SK-N-SH (cell line): Measurements from ENCODE around the gene RDX. TPM values are rescaled to one million over a fixed set of nuclear protein-coding genes. Genes with fewer than 3 reads are reported as not detected.

Source experiments
- CTCF ChIA-PET: fragments of 300-600, 350-600 bp; formaldehyde crosslinking; extraction: SDS; loops from one replicate; lab custom pipeline; 2021; lab: Yijun Ruan, JAX
- POLR2A ChIA-PET: fragments of 350-600 bp; sonication (Branson Sonifier 250); formaldehyde crosslinking; extraction: SDS; loops from one replicate; lab custom pipeline; 2020; ENCODE audit warnings: antibody characterized with exemption, inconsistent platforms; lab: Yijun Ruan, JAX
- DNase-seq: peaks from one replicate; pipeline ENCODE4 v3.0.0; 2012
- H2AFZ ChIP-seq: fragments of 200-600 bp; sonication (generic); 2 replicates; pipeline ENCODE4 v1.8.1; 2016; ENCODE audit warnings: antibody characterized with exemption, mild to moderate bottlenecking, low read depth
- H3F3A ChIP-seq: fragments of 200-600 bp; sonication (generic); replicated peaks from 2 replicates; pipeline ENCODE3; 2016; ENCODE audit warnings: antibody characterized with exemption, mild to moderate bottlenecking; ENCODE audit not compliant: insufficient read depth
- H3K27ac ChIP-seq, 2 experiments: fragments of 200-500 bp in 1 of 2; fragments of 200-600 bp in 1 of 2; sonication (Bioruptor generic) in 1 of 2; sonication (generic), shearing (Covaris generic) in 1 of 2; 2 replicates each; pipeline versions ENCODE4 v1.5.1 to v1.6.1; 2014 to 2016; ENCODE audit warnings: low read depth in 2 of 2, inconsistent platforms in 1 of 2, low read length in 1 of 2, mild to moderate bottlenecking in 1 of 2, mixed read lengths in 1 of 2
- H3K27me3 ChIP-seq: fragments of 200-600 bp; sonication (generic), shearing (Covaris generic); 2 replicates; pipeline ENCODE4 v1.6.1; 2016; ENCODE audit warnings: mixed run types; ENCODE audit not compliant: insufficient read depth
- H3K36me3 ChIP-seq, 2 experiments: fragments of 200-500 bp in 1 of 2; fragments of 200-600 bp in 1 of 2; sonication (Bioruptor generic) in 1 of 2; sonication (generic) in 1 of 2; replicated peaks in 1 of 2; 2 replicates each; pipeline versions ENCODE3 to v1.5.1; 2014 to 2016; ENCODE audit warnings: low read length in 1 of 2, mild to moderate bottlenecking in 1 of 2; ENCODE audit not compliant: insufficient read depth in 2 of 2, control insufficient read depth in 1 of 2
- H3K4me1 ChIP-seq, 2 experiments: fragments of 200-500 bp in 1 of 2; fragments of 200-600 bp in 1 of 2; sonication (Bioruptor generic) in 1 of 2; sonication (generic), shearing (Covaris generic) in 1 of 2; 2 replicates each; pipeline versions ENCODE4 v1.5.1 to v1.6.1; 2014 to 2016; ENCODE audit warnings: low read depth in 1 of 2, low read length in 1 of 2, mixed run types in 1 of 2; ENCODE audit not compliant: insufficient read depth in 2 of 2, control insufficient read depth in 1 of 2
- H3K4me2 ChIP-seq: fragments of 200-600 bp; sonication (generic), shearing (Covaris generic); 2 replicates; pipeline ENCODE4 v1.6.1; 2017; ENCODE audit warnings: mixed run types
- H3K4me3 ChIP-seq, 2 experiments: fragments of 200-500 bp in 1 of 2; fragments of 200-600 bp in 1 of 2; sonication (Bioruptor generic) in 1 of 2; sonication (generic), shearing (Covaris generic) in 1 of 2; 2 replicates each; pipeline versions ENCODE4 v1.5.1 to v1.8.1; 2014 to 2016; ENCODE audit warnings: low read depth in 2 of 2, inconsistent platforms in 1 of 2, low read length in 1 of 2, mild to moderate bottlenecking in 1 of 2, mixed read lengths in 1 of 2, moderate library complexity in 1 of 2
- H3K79me2 ChIP-seq: fragments of 200-600 bp; sonication (generic); 2 replicates; pipeline ENCODE4 v1.8.1; 2017; ENCODE audit warnings: mild to moderate bottlenecking; ENCODE audit not compliant: insufficient read depth
- H3K9ac ChIP-seq: fragments of 200-600 bp; sonication (generic); 2 replicates; pipeline ENCODE4 v1.6.1; 2017; ENCODE audit warnings: mixed run types
- H3K9me2 ChIP-seq: fragments of 200-600 bp; sonication (generic); 2 replicates; pipeline ENCODE4 v1.6.1; 2017; ENCODE audit warnings: mixed run types
- H3K9me3 ChIP-seq: fragments of 200-600 bp; sonication (generic); 2 replicates; pipeline ENCODE4 v1.6.1; 2017; ENCODE audit warnings: mixed run types, mild to moderate bottlenecking, moderate library complexity
- H4K20me1 ChIP-seq: fragments of 200-600 bp; sonication (generic); 2 replicates; pipeline ENCODE4 v1.6.1; 2017; ENCODE audit warnings: mild to moderate bottlenecking, mixed run types; ENCODE audit not compliant: insufficient read depth
- ELF1 ChIP-seq: IDR thresholded peaks from 2 replicates; pipeline ENCODE4 v1.4.0; 2012
- GATA2 ChIP-seq: sonication (generic); formaldehyde crosslinking; IDR thresholded peaks from 2 replicates; pipeline ENCODE4 v1.5.0; 2020; ENCODE audit warnings: mild to moderate bottlenecking, missing genetic modification reagents
- RAD21 ChIP-seq: IDR thresholded peaks from 2 replicates; pipeline ENCODE4 v1.6.1; 2012; ENCODE audit warnings: mild to moderate bottlenecking, low read length
- RXRA ChIP-seq: IDR thresholded peaks from 2 replicates; pipeline ENCODE4 v1.4.0; 2012; ENCODE audit warnings: low read depth, mild to moderate bottlenecking, borderline replicate concordance
- TCF12 ChIP-seq: IDR thresholded peaks from 2 replicates; pipeline ENCODE4 v1.4.0; 2012
- WGBS: methylation state at CpG from one replicate; pipeline ENCODE4 v1.1.6; 2017; ENCODE audit warnings: low lambda C conversion rate; 5-methylcytosine and 5-hydroxymethylcytosine counted together
- polyA plus RNA-seq, 3 experiments: library from polyadenylated mRNA; depleted of rRNA; stranded (reverse); fragments of >200 nt; gene quantifications; 2 replicates each; pipeline ENCODE4 v1.2.3, GENCODE V29; 2012
- TF ChIP-seq, protein P1 (sequence below): IDR thresholded peaks from 2 replicates; pipeline ENCODE4; 2012
- TF ChIP-seq, protein P2 (sequence below): IDR thresholded peaks from 2 replicates; pipeline ENCODE4 v1.4.0; 2012; ENCODE audit warnings: low read depth, borderline replicate concordance
- TF ChIP-seq, protein P3 (sequence below): IDR thresholded peaks from 2 replicates; pipeline ENCODE4 v1.6.1; 2012; ENCODE audit warnings: mild to moderate bottlenecking, low read depth, low read length, moderate library complexity
- TF ChIP-seq, protein P4 (sequence below): IDR thresholded peaks from 2 replicates; pipeline ENCODE4 v1.4.0; 2012; ENCODE audit warnings: low read depth, borderline replicate concordance

RDX gene
- polyA plus RNA-seq, 1 of the 3 experiments (the other 2 are of a cell fraction), result 29.4 TPM

DNA sequence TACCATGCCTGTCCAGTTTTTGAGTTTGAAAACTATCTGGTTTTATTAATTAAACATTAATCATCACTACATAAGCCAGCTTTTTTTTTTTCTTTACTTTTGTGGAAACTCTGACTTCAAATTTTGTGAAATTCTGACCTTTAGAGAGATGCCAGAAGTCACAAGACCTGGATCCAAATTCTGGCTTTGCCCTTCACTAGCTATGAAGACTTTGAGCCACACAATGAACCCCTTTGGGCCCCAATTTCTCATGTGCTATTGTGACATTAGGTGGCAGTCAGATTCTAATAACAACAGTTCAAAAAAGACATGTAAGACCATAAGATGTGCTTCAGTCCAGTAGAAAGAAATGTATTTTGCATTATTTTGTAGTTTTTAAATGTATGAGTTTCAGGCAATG, 142.9 kb downstream of the RDX start:
- Histone ChIP-seq H3K36me3 (peaks cover 0 to 18% of the 10 kb centered on the region in 2 experiments), H3K9me2 (no peaks in the 10 kb centered on the region), H3K4me2 (no peak overlapping the region), H3F3A (peaks cover 15% of the 10 kb centered on the region), H3K9ac (no peak overlapping the region), H4K20me1 (peaks cover 2% of the 10 kb centered on the region; the same call in 1 of the 2 replicates), H3K79me2 (peaks cover 6% of the 10 kb centered on the region), H2AFZ (no peak overlapping the region), H3K27ac (no peak overlapping the region), H3K4me3 (no peak overlapping the region), H3K4me1 (peaks cover 5 to 15% of the 10 kb centered on the region in 2 experiments), H3K27me3 (no peaks in the 10 kb centered on the region), H3K9me3 (no peaks in the 10 kb centered on the region)
- no peak for DNase-seq
- ChIA-PET POLR2A (no interaction called here), CTCF (interaction anchor here (0.6 kb wide), 1 partner anchor 210 kb away, joined by 3 read pairs; no protein-coding TSS in a partner anchor)
- TF ChIP-seq, protein P1, sequence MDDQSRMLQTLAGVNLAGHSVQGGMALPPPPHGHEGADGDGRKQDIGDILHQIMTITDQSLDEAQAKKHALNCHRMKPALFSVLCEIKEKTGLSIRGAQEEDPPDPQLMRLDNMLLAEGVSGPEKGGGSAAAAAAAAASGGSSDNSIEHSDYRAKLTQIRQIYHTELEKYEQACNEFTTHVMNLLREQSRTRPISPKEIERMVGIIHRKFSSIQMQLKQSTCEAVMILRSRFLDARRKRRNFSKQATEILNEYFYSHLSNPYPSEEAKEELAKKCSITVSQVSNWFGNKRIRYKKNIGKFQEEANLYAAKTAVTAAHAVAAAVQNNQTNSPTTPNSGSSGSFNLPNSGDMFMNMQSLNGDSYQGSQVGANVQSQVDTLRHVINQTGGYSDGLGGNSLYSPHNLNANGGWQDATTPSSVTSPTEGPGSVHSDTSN, result no peak

DNA sequence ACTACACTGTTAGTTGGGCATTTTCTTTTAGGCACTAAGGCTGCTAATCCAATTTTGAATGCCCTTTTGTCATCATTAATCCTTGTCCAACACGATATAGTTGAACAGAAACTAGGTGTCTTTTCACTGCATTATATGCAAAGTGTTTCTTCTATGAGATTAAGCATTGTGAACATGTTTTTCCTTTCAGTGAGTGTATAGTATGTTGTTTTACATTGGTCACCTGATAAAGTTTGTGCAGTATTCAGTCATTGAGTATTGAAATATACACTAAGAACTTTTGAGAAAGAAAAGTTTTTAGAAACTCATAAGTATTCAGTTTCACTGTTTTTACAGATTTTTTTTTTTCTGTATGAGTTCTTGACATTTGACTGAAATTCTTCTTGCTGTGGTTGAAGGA, 144.2 kb downstream of the RDX start:
- Histone ChIP-seq H3K9me3 (no peaks in the 10 kb centered on the region), H3K79me2 (peaks cover 6% of the 10 kb centered on the region), H2AFZ (no peak overlapping the region), H3F3A (peaks cover 26% of the 10 kb centered on the region), H3K36me3 (peaks cover 0 to 18% of the 10 kb centered on the region in 2 experiments), H3K27ac (no peak overlapping the region), H3K9ac (no peak overlapping the region), H4K20me1 (peaks cover 3% of the 10 kb centered on the region; the same call in 1 of the 2 replicates), H3K4me3 (no peak overlapping the region), H3K4me2 (no peak overlapping the region), H3K4me1 (peaks cover 6 to 25% of the 10 kb centered on the region in 2 experiments), H3K27me3 (no peaks in the 10 kb centered on the region), H3K9me2 (no peaks in the 10 kb centered on the region)
- 53% methylated on average over 1 of the region's 1 CpG for WGBS
- no peak for DNase-seq
- ChIA-PET CTCF (no interaction called here), POLR2A (no interaction called here)
- TF ChIP-seq, protein P2, sequence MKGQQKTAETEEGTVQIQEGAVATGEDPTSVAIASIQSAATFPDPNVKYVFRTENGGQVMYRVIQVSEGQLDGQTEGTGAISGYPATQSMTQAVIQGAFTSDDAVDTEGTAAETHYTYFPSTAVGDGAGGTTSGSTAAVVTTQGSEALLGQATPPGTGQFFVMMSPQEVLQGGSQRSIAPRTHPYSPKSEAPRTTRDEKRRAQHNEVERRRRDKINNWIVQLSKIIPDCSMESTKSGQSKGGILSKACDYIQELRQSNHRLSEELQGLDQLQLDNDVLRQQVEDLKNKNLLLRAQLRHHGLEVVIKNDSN, result no peak
- TF ChIP-seq, protein P3, sequence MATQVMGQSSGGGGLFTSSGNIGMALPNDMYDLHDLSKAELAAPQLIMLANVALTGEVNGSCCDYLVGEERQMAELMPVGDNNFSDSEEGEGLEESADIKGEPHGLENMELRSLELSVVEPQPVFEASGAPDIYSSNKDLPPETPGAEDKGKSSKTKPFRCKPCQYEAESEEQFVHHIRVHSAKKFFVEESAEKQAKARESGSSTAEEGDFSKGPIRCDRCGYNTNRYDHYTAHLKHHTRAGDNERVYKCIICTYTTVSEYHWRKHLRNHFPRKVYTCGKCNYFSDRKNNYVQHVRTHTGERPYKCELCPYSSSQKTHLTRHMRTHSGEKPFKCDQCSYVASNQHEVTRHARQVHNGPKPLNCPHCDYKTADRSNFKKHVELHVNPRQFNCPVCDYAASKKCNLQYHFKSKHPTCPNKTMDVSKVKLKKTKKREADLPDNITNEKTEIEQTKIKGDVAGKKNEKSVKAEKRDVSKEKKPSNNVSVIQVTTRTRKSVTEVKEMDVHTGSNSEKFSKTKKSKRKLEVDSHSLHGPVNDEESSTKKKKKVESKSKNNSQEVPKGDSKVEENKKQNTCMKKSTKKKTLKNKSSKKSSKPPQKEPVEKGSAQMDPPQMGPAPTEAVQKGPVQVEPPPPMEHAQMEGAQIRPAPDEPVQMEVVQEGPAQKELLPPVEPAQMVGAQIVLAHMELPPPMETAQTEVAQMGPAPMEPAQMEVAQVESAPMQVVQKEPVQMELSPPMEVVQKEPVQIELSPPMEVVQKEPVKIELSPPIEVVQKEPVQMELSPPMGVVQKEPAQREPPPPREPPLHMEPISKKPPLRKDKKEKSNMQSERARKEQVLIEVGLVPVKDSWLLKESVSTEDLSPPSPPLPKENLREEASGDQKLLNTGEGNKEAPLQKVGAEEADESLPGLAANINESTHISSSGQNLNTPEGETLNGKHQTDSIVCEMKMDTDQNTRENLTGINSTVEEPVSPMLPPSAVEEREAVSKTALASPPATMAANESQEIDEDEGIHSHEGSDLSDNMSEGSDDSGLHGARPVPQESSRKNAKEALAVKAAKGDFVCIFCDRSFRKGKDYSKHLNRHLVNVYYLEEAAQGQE, result no peak
- no peak for TF ChIP-seq TCF12
- TF ChIP-seq GATA2 (CRISPR knock-in tag), result no peak
- TF ChIP-seq ELF1, result no peak
- TF ChIP-seq, protein P4, sequence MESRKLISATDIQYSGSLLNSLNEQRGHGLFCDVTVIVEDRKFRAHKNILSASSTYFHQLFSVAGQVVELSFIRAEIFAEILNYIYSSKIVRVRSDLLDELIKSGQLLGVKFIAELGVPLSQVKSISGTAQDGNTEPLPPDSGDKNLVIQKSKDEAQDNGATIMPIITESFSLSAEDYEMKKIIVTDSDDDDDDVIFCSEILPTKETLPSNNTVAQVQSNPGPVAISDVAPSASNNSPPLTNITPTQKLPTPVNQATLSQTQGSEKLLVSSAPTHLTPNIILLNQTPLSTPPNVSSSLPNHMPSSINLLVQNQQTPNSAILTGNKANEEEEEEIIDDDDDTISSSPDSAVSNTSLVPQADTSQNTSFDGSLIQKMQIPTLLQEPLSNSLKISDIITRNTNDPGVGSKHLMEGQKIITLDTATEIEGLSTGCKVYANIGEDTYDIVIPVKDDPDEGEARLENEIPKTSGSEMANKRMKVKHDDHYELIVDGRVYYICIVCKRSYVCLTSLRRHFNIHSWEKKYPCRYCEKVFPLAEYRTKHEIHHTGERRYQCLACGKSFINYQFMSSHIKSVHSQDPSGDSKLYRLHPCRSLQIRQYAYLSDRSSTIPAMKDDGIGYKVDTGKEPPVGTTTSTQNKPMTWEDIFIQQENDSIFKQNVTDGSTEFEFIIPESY, result no peak
- TF ChIP-seq RXRA, result no peak
- TF ChIP-seq RAD21, result no peak
